OCI-LY7 (cell line): Measurements from ENCODE around the gene LOC128125822.

Source experiments
- BruUV-seq: library from RNA; stranded (reverse); fragments of 400-500 nt; replicated peaks from 2 replicates; lab custom pipeline; 2021; lab: Mats Ljungman, UMichigan
- CTCF ChIA-PET: fragments of 300-600 bp; sonication (Branson Sonifier 250); formaldehyde crosslinking; loops from one replicate; lab custom pipeline; 2022; ENCODE audit warnings: antibody characterized with exemption; ENCODE audit not compliant: unreplicated experiment; lab: Charles Lee
- POLR2A ChIA-PET: fragments of 300-600 bp; sonication (Branson Sonifier 250); formaldehyde crosslinking; loops from one replicate; lab custom pipeline; 2022; ENCODE audit warnings: antibody characterized with exemption; lab: Charles Lee
- DNase-seq: peaks from one replicate; pipeline ENCODE4 v3.0.0-alpha.2; 2015; ENCODE audit warnings: low spot score
- H2AFZ ChIP-seq: fragments of 200-600 bp; sonication (generic), shearing (Covaris generic); 2 replicates; pipeline ENCODE4 v1.6.1; 2014; ENCODE audit warnings: mild to moderate bottlenecking, antibody characterized with exemption, low read length, moderate library complexity
- H3K27ac ChIP-seq: fragments of 200-600 bp; sonication (generic); 2 replicates; pipeline ENCODE4 v1.5.1; 2014; ENCODE audit warnings: mixed run types, low read depth, mild to moderate bottlenecking, moderate library complexity, low read length, inconsistent platforms; ENCODE audit not compliant: poor library complexity, severe bottlenecking
- H3K36me3 ChIP-seq: fragments of 200-600 bp; sonication (generic); 2 replicates; pipeline ENCODE4 v1.6.1; 2014; ENCODE audit warnings: mild to moderate bottlenecking, antibody characterized with exemption, low read length, moderate library complexity, mixed read lengths; ENCODE audit not compliant: insufficient read depth
- H3K4me1 ChIP-seq: fragments of 200-600 bp; sonication (generic); 2 replicates; pipeline ENCODE4 v1.5.1; 2014; ENCODE audit warnings: mild to moderate bottlenecking, low read length; ENCODE audit not compliant: insufficient read depth, poor library complexity, severe bottlenecking
- H3K4me2 ChIP-seq: fragments of 200-600 bp; sonication (generic); 2 replicates; pipeline ENCODE4 v1.6.1; 2014; ENCODE audit warnings: mild to moderate bottlenecking, low read length
- H3K4me3 ChIP-seq: fragments of 200-600 bp; sonication (generic); 2 replicates; pipeline ENCODE4 v1.5.1; 2014; ENCODE audit warnings: mild to moderate bottlenecking, low read depth, low read length; ENCODE audit not compliant: poor library complexity, severe bottlenecking
- H3K79me2 ChIP-seq: fragments of 200-600 bp; sonication (generic); 2 replicates; pipeline ENCODE4 v1.6.1; 2016; ENCODE audit warnings: low read depth, mild to moderate bottlenecking, low read length, moderate library complexity, mixed read lengths; ENCODE audit not compliant: insufficient read depth
- H3K9me2 ChIP-seq: fragments of 200-600 bp; sonication (generic); 2 replicates; pipeline ENCODE4 v1.6.1; 2016; ENCODE audit warnings: mild to moderate bottlenecking, low read length, mixed read lengths; ENCODE audit not compliant: insufficient read depth
- H3K9me3 ChIP-seq: fragments of 200-600 bp; sonication (generic); 2 replicates; pipeline ENCODE4 v1.6.1; 2014; ENCODE audit warnings: mild to moderate bottlenecking, mixed run types, low read length, mixed read lengths
- H4K20me1 ChIP-seq: fragments of 200-600 bp; sonication (generic); 2 replicates; pipeline ENCODE4 v1.6.1; 2014; ENCODE audit warnings: mild to moderate bottlenecking, antibody characterized with exemption, low read length, moderate library complexity, mixed read lengths; ENCODE audit not compliant: insufficient read depth
- CTCF ChIP-seq: fragments of 200-600 bp; sonication (generic); conservative IDR thresholded peaks from 2 replicates; pipeline ENCODE4 v1.5.1; 2014; ENCODE audit warnings: mild to moderate bottlenecking, antibody characterized with exemption, low read length, moderate library complexity, mixed read lengths
- EZH2phosphoT487 ChIP-seq: fragments of 200-600 bp; sonication (generic); IDR thresholded peaks from 2 replicates; pipeline ENCODE4 v1.6.1; 2018; ENCODE audit warnings: low read depth, borderline replicate concordance, mild to moderate bottlenecking, mixed run types, antibody characterized with exemption, low read length, moderate library complexity, mixed read lengths
- intact Hi-C: fragments of 100-400 bp; cut with micrococcal nuclease; formaldehyde crosslinking; loops from one replicate; pipeline ENCODE4 v1.10.0; 2022; ENCODE audit not compliant: unreplicated experiment

LOC128125822 gene

GRCh38 chr6:63563235-63563634, 9.0 kb upstream of the LOC128125822 start:
- DNase-seq = no peak
- H4K20me1 ChIP-seq = no peaks in the 10 kb centered on the region
- BruUV-seq = no TSS peak
- no peaks in the 10 kb centered on the region for H3K9me3 ChIP-seq
- ChIA-PET CTCF (no interaction called here), POLR2A (no interaction called here)
- no peaks in the 10 kb centered on the region for H3K4me1 ChIP-seq
- H2AFZ ChIP-seq = no peak overlapping the region
- TF ChIP-seq EZH2phosphoT487 (no peak), CTCF (no peak)
- H3K79me2 ChIP-seq = no peaks in the 10 kb centered on the region
- intact Hi-C loops = no loop called here
- H3K27ac ChIP-seq = no peak overlapping the region
- no peak overlapping the region for H3K4me3 ChIP-seq
- H3K36me3 ChIP-seq = no peaks in the 10 kb centered on the region
- no peaks in the 10 kb centered on the region for H3K9me2 ChIP-seq
- no peak overlapping the region for H3K4me2 ChIP-seq

- TF ChIP-seq CTCF (no peak), EZH2phosphoT487 (no peak)
- BruUV-seq = no TSS peak
- no peak overlapping the region for H3K4me2 ChIP-seq
Measured at GRCh38 chr6:63565058-63565726, 7.1 kb upstream of the LOC128125822 start.

More at GRCh38 chr6:63565058-63565726, 7.1 kb upstream of the LOC128125822 start:
- H3K27ac ChIP-seq = no peak overlapping the region
- H3K9me3 ChIP-seq = no peaks in the 10 kb centered on the region
- H3K9me2 ChIP-seq = no peaks in the 10 kb centered on the region
- no peaks in the 10 kb centered on the region for H3K79me2 ChIP-seq
- DNase-seq = no peak
- no peaks in the 10 kb centered on the region for H4K20me1 ChIP-seq
- intact Hi-C loops = no loop called here
- ChIA-PET POLR2A (interaction anchor here (0.6 to 1.4 kb wide), 3 partner anchors 43 to 100 kb away, joined by 3 to 4 read pairs (median 3); no protein-coding TSS in a partner anchor), CTCF (no interaction called here)
- no peaks in the 10 kb centered on the region for H3K36me3 ChIP-seq
- H3K4me3 ChIP-seq = no peak overlapping the region
- H3K4me1 ChIP-seq = no peaks in the 10 kb centered on the region
- no peak overlapping the region for H2AFZ ChIP-seq
